GM12864 (cell line): Measurements from ENCODE around the gene TRIM71.
"Not testable (repeated sequence)": the region's sequence is repeated elsewhere in the genome, so short reads cannot be mapped to it uniquely, and the experiment has no call there.

Experiments used
- DNase-seq: peaks from one replicate; pipeline ENCODE4 v3.0.0-alpha.2; 2011; ENCODE audit warnings: low read depth
- H3K4me3 ChIP-seq: 2 replicates; pipeline ENCODE4 v1.5.1; 2011; ENCODE audit warnings: mild to moderate bottlenecking, low read depth, low read length, control low read depth
- CTCF ChIP-seq: IDR thresholded peaks from 2 replicates; pipeline ENCODE4 v1.5.1; 2011; ENCODE audit warnings: low read depth, mild to moderate bottlenecking, moderate library complexity, low read length, control low read depth, inconsistent platforms; ENCODE audit errors: missing control alignments

TRIM71 gene

GRCh38 chr3:32820971-32821685, 3.3 kb downstream of the TRIM71 start:
- no peak overlapping the region for H3K4me3 ChIP-seq
- DNase-seq = no peak
- TF ChIP-seq CTCF = no peak

- H3K4me3 ChIP-seq = no peak overlapping the region
- no peak for TF ChIP-seq CTCF
- no peak for DNase-seq
Observed at GRCh38 chr3:32821686-32822296, 4.0 kb downstream of the TRIM71 start.

DNA sequence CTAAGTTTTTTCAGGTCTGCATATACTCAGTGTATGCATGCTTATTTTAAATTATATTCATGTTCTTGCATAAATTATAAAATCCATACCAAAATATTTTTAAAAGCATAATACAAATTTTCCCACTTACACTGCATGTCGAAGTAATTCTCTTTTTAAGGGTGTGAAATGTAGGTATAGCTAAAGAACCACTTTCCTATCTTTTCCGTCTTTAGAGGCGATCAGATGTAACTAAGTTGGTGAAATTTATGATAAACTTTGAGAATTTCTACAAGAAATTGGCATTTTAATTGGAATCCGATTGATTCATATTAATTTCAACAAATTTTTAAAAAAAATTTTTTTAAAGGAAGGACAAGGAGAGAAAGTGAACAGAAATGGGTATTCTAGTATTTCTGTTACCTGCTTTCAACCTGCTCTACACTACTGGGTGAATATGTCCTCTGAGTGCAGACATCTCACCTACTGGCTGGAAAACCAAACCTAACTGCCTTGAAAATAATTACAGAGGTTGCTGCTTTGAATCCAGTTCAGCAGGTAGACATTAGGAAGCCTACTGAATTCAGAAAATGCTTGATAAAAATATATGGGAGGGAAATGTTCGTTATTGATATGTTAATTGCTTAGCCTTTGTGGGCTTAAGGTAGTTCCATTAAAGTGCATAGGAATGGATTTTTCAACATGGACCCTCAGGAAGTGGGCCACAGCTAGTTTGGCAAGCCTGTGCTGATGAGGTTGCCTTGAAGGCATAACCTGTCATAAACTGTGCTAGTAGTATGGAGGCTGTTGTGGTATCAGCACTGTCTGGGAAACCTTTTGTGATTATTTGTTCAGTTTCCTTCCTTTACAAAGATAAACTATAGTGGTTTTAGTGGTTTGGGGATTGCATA, 5.1 kb downstream of the TRIM71 start:
- TF ChIP-seq CTCF = no peak
- DNase-seq = no peak
- no peak overlapping the region for H3K4me3 ChIP-seq

- not testable (repeated sequence) for DNase-seq, H3K4me3 ChIP-seq
Observed at GRCh38 chr3:32823641-32824184, 5.9 kb downstream of the TRIM71 start.

DNA sequence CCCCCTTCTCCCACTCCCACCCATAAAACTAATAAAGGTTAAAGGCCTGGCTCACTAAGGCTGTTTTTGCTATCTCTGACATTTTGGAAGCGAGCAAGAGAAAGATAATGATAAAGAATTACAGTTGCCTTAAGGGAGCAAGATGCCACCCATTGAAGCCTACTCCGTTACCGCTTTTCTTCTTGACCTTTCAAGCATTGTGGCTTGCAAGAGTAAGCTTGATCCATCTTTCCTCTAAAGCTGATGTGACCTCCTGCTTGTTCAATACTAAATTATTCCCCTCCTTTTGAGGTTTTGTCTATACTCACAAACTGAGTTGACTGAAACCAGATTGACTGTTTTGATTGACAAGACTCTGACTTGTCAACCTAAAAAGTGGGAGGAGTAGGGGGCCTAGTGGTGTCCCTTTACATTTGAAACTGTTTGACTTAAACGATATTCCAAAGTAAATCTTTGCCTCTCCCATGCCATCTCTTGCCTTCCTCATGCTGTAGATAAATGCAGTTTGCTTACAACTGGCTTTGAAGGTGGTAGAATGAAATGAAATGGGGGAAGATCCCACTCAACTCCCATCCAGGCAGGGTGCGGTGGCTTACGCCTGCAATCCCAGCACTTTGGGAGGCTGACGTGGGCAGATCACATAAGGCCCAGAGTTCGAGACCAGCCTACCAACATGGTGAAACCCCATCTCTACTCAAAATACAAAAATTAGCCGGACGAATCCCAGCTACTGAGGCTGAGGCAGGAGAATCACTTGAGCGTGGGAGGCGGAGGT, 8.0 kb downstream of the TRIM71 start:
- no peak for DNase-seq
- no peak overlapping the region for H3K4me3 ChIP-seq
- no peak for TF ChIP-seq CTCF

DNA sequence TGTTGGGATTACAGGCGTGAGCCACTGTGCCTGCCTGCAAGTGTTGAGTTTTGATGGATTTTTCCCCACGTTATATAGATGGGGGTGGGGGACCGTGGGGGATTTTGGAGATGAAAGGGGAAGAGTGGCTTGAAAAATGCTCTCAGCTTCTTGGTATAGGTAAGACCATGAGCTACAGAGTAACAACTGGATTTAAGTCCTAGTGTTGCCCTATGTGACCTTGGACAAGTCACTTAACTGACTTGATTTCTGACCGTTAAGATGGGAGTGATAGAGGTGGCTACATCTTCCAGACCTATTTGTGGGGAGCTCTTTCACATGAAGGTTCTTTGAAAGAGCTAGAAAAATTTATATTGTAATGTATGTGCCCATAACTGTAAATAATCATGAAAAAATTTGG, 13.3 kb downstream of the TRIM71 start:
- no peak overlapping the region for H3K4me3 ChIP-seq
- DNase-seq = no peak
- TF ChIP-seq CTCF = no peak
